ENCODE data around the gene DAP.

Gene DAP

GRCh38 chr5:10760096-10760920 is 726 bp downstream of the DAP start:
- FAIRE-seq = no peak

GRCh38 chr5:10759111-10759510 is 1.9 kb downstream of the DAP start:
- no peak for FAIRE-seq

- no peak for FAIRE-seq
These were observed 3.0 kb downstream of the DAP start for GRCh38 chr5:10757922-10758555.

GRCh38 chr5:10757043-10757442 is 4.0 kb downstream of the DAP start:
- no peak for FAIRE-seq

GRCh38 chr5:10756549-10756948 is 4.5 kb downstream of the DAP start:
- FAIRE-seq = no peak

- no peak for FAIRE-seq
These were observed 7.9 kb downstream of the DAP start for GRCh38 chr5:10753178-10753577.

- FAIRE-seq = no peak
These were observed 8.6 kb downstream of the DAP start for GRCh38 chr5:10752451-10752850.

GRCh38 chr5:10750909-10751308 is 10.1 kb downstream of the DAP start:
- FAIRE-seq = no peak

- no peak for FAIRE-seq
These were observed 13.1 kb downstream of the DAP start for GRCh38 chr5:10747678-10748622.

GRCh38 chr5:10746711-10747110 is 14.3 kb downstream of the DAP start:
- FAIRE-seq = no peak

GRCh38 chr5:10745133-10745532 is 15.9 kb downstream of the DAP start:
- FAIRE-seq = no peak

- no peak for FAIRE-seq
These were observed 16.4 kb downstream of the DAP start for GRCh38 chr5:10744681-10745080.

GRCh38 chr5:10743951-10744350 is 17.1 kb downstream of the DAP start:
- FAIRE-seq = no peak

- FAIRE-seq = no peak
These were observed 17.5 kb downstream of the DAP start for GRCh38 chr5:10743526-10743925.

GRCh38 chr5:10741661-10742060 is 19.4 kb downstream of the DAP start:
- FAIRE-seq = no peak

- FAIRE-seq = no peak
These were observed 20.6 kb downstream of the DAP start for GRCh38 chr5:10740384-10740783.

- no peak for FAIRE-seq
These were observed 23.2 kb downstream of the DAP start for GRCh38 chr5:10737880-10738279.

- FAIRE-seq = no peak
These were observed 24.2 kb downstream of the DAP start for GRCh38 chr5:10736808-10737207.

- no peak for FAIRE-seq
These were observed 24.7 kb downstream of the DAP start for GRCh38 chr5:10736354-10736753.

GRCh38 chr5:10735569-10736276 is 25.3 kb downstream of the DAP start:
- no peak for FAIRE-seq

GRCh38 chr5:10734832-10735523 is 26.1 kb downstream of the DAP start:
- FAIRE-seq = no peak

Data from A204.1 (cell line).